Ovary (tissue), 3 donors: ENCODE data around the gene MED28.

Experiments
- CTCF ChIP-seq, 3 donors: fragments of 450-650 bp in 2 of 3; fragments of 200-600 bp in 1 of 3; IDR thresholded peaks; one replicate each; pipeline versions ENCODE4 v1.5.1 to v1.8.0; 2016 to 2022; ENCODE audit warnings: antibody characterized with exemption in 3 of 3, mild to moderate bottlenecking in 1 of 3
- EP300 ChIP-seq: sonication (generic); formaldehyde crosslinking; IDR thresholded peaks from one replicate; pipeline ENCODE4 v1.6.1; 2017; ENCODE audit warnings: antibody characterized with exemption
- donor health status: DM: no; HTN: no; CAD: no.

GRCh38 chr4:17650406-17650805, 36.0 kb downstream of the MED28 start:
- TF ChIP-seq CTCF (IDR thresholded peaks at IDR 0.05) = no peak
- TF ChIP-seq EP300 = no peak
